IPS DF 4.7 (cell line): Measurements from ENCODE around the gene JADE3.

Source experiments
- DNase-seq: peaks from one replicate; pipeline ENCODE4 v3.0.0-alpha.2; 2013; ENCODE audit warnings: low spot score; ENCODE audit errors: extremely low read depth

The JADE3 gene

GRCh38 chrX:46994096-46994495, 81.9 kb downstream of the JADE3 start:
- DNase-seq, result no peak

GRCh38 chrX:47012131-47012530, 99.9 kb downstream of the JADE3 start:
- no peak for DNase-seq

GRCh38 chrX:47026198-47026597, 114.0 kb downstream of the JADE3 start:
- no peak for DNase-seq

GRCh38 chrX:47030339-47030738, 118.1 kb downstream of the JADE3 start:
- peak; percentile 7 for DNase-seq

- no peak for DNase-seq
These were observed 135.8 kb downstream of the JADE3 start for GRCh38 chrX:47047989-47048388.

GRCh38 chrX:47059142-47059874, 147.1 kb downstream of the JADE3 start:
- DNase-seq, result no peak

- DNase-seq, result no peak
These were observed 148.5 kb downstream of the JADE3 start for GRCh38 chrX:47060708-47061107.

- DNase-seq, result no peak
These were observed 149.2 kb downstream of the JADE3 start for GRCh38 chrX:47061238-47061919.

- DNase-seq, result no peak
These were observed 151.0 kb downstream of the JADE3 start for GRCh38 chrX:47063179-47063578.

- DNase-seq, result no peak
These were observed 156.0 kb downstream of the JADE3 start for GRCh38 chrX:47068214-47068613.

- DNase-seq, result no peak
These were observed 156.5 kb downstream of the JADE3 start for GRCh38 chrX:47068720-47069119.

- DNase-seq, result no peak
These were observed 166.2 kb downstream of the JADE3 start, which contains the start of gene RGN for GRCh38 chrX:47078129-47079043. Gene RGN, plus strand, starts transcription at chrX:47078443. Its CDS starts 2,702 bp downstream, at chrX:47081145.

- no peak for DNase-seq
These were observed 168.1 kb downstream of the JADE3 start for GRCh38 chrX:47080215-47080914.

- DNase-seq, result no peak
These were observed 168.7 kb downstream of the JADE3 start for GRCh38 chrX:47080915-47081236.

- no peak for DNase-seq
These were observed 179.0 kb downstream of the JADE3 start for GRCh38 chrX:47091149-47091775.

GRCh38 chrX:47093248-47093647, 181.0 kb downstream of the JADE3 start:
- DNase-seq, result no peak

GRCh38 chrX:47093860-47094259, 181.6 kb downstream of the JADE3 start:
- DNase-seq, result no peak

- no peak for DNase-seq
These were observed 184.8 kb downstream of the JADE3 start for GRCh38 chrX:47097018-47097417.

- DNase-seq, result no peak
These were observed 186.3 kb downstream of the JADE3 start for GRCh38 chrX:47098338-47099094.

- no peak for DNase-seq
These were observed 189.0 kb downstream of the JADE3 start for GRCh38 chrX:47101206-47101605.
